ENCODE measurements around the gene RBMS1. TPM values are rescaled to one million over a fixed set of nuclear protein-coding genes. Genes with fewer than 3 reads are reported as not detected.

The RBMS1 gene
- total RNA-seq, 1 donor from 2014 or later = 148 TPM

DNA sequence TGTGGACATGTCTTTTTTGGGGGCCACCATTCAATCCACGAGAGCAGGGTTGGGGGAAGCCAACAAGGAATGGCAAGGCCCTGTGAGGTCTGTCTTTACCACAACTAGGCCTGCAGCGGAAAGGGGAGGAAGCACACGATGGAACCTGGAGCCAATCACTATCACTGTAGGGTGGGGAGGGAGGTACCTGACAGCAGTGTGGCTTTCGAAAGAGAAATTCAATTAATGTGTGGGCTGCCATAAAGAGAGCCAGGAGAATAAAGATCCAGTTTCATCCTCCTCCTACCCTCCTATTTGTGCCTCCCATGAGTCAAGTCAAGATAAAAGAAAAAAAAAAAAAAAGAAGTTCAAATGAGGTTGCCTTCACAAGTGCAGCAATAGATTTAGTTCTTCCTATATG is 18.9 kb upstream of the RBMS1 start:
- no peaks in the 10 kb centered on the region for H3K27me3 Mint-ChIP-seq (ENCODE audit: low read depth, unreplicated experiment)
- FAIRE-seq = no peak
- Histone ChIP-seq H3K4me3 (ENCODE audit: insufficient read depth, low read depth, low read length) (no peak overlapping the region), H3K9me3 (ENCODE audit: insufficient read depth, low read depth, low read length) (no peaks in the 10 kb centered on the region), H3K27ac (ENCODE audit: low read depth, low read length) (no peak overlapping the region), H3K79me2 (ENCODE audit: insufficient read depth, low read length) (no peaks in the 10 kb centered on the region), H2AFZ (ENCODE audit: low read depth, low read length) (no peak overlapping the region), H4K20me1 (ENCODE audit: insufficient read depth, low read length) (no peaks in the 10 kb centered on the region), H3K36me3 (ENCODE audit: insufficient read depth, low read length) (no peaks in the 10 kb centered on the region), H3K27me3 (ENCODE audit: insufficient read depth, low read length) (no peaks in the 10 kb centered on the region), H3K9ac (ENCODE audit: low read length) (no peak overlapping the region), H3K4me2 (ENCODE audit: low read length) (no peak overlapping the region), H3K4me1 (ENCODE audit: insufficient read depth, low read length) (no peaks in the 10 kb centered on the region)
- no peaks in the 10 kb centered on the region for H3K9me3 Mint-ChIP-seq (ENCODE audit: unreplicated experiment)
- H3K4me1 Mint-ChIP-seq (ENCODE audit: low read depth, unreplicated experiment) = peaks cover 8% of the 10 kb centered on the region
- no peak for TF ChIP-seq EZH2 (IDR thresholded peaks at IDR 0.05; ENCODE audit: insufficient read depth, low read length)
- TF ChIP-seq, protein P1, sequence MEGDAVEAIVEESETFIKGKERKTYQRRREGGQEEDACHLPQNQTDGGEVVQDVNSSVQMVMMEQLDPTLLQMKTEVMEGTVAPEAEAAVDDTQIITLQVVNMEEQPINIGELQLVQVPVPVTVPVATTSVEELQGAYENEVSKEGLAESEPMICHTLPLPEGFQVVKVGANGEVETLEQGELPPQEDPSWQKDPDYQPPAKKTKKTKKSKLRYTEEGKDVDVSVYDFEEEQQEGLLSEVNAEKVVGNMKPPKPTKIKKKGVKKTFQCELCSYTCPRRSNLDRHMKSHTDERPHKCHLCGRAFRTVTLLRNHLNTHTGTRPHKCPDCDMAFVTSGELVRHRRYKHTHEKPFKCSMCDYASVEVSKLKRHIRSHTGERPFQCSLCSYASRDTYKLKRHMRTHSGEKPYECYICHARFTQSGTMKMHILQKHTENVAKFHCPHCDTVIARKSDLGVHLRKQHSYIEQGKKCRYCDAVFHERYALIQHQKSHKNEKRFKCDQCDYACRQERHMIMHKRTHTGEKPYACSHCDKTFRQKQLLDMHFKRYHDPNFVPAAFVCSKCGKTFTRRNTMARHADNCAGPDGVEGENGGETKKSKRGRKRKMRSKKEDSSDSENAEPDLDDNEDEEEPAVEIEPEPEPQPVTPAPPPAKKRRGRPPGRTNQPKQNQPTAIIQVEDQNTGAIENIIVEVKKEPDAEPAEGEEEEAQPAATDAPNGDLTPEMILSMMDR (IDR thresholded peaks at IDR 0.05; ENCODE audit: insufficient read depth, low read depth, low read length) = no peak
- H3K4me3 Mint-ChIP-seq (ENCODE audit: unreplicated experiment) = no peak overlapping the region
- no peak for DNase-seq (ENCODE audit: low read depth)
- H3K36me3 Mint-ChIP-seq (ENCODE audit: low read depth, unreplicated experiment) = no peaks in the 10 kb centered on the region
- no peak overlapping the region for H3K27ac Mint-ChIP-seq (ENCODE audit: unreplicated experiment)

DNA sequence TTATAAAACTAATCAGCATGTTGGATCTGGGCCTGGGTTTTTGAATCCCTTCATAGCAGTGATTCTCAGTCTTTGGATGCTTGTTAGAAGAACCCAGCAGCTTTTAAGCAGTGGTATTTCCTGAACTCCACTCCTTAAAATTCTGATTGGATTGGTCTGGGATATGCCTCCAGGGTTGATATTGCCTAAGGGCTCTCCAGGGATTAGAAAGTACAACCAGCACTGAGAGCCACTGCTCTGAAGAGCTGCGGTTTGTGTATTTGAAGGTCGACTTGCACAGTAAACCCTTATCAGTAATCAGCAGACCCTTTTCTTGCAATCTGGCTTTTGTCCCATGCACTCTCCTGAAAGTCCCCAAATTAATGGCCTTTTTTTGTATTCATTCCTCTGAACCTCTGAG is 17.0 kb upstream of the RBMS1 start:
- FAIRE-seq = no peak
- H3K36me3 ChIP-seq (ENCODE audit: insufficient read depth, low read length) = no peaks in the 10 kb centered on the region
- TF ChIP-seq EZH2 (IDR thresholded peaks at IDR 0.05; ENCODE audit: insufficient read depth, low read length) = no peak
- TF ChIP-seq, protein P1 (IDR thresholded peaks at IDR 0.05; ENCODE audit: insufficient read depth, low read depth, low read length) = no peak
- no peak overlapping the region for H2AFZ ChIP-seq (ENCODE audit: low read depth, low read length)
- no peak overlapping the region for H3K4me2 ChIP-seq (ENCODE audit: low read length)
- peaks cover 3% of the 10 kb centered on the region for H3K4me1 Mint-ChIP-seq (ENCODE audit: low read depth, unreplicated experiment)
- no peak overlapping the region for H3K27ac Mint-ChIP-seq (ENCODE audit: unreplicated experiment)
- H3K27me3 Mint-ChIP-seq (ENCODE audit: low read depth, unreplicated experiment) = no peaks in the 10 kb centered on the region
- no peaks in the 10 kb centered on the region for H3K9me3 ChIP-seq (ENCODE audit: insufficient read depth, low read depth, low read length)
- H3K27me3 ChIP-seq (ENCODE audit: insufficient read depth, low read length) = no peaks in the 10 kb centered on the region
- H3K27ac ChIP-seq (ENCODE audit: low read depth, low read length) = no peak overlapping the region
- no peaks in the 10 kb centered on the region for H4K20me1 ChIP-seq (ENCODE audit: insufficient read depth, low read length)
- H3K4me3 Mint-ChIP-seq (ENCODE audit: unreplicated experiment) = no peak overlapping the region
- H3K9ac ChIP-seq (ENCODE audit: low read length) = no peak overlapping the region
- H3K36me3 Mint-ChIP-seq (ENCODE audit: low read depth, unreplicated experiment) = no peaks in the 10 kb centered on the region
- H3K4me3 ChIP-seq (ENCODE audit: insufficient read depth, low read depth, low read length) = no peak overlapping the region
- no peaks in the 10 kb centered on the region for H3K79me2 ChIP-seq (ENCODE audit: insufficient read depth, low read length)
- H3K9me3 Mint-ChIP-seq (ENCODE audit: unreplicated experiment) = no peaks in the 10 kb centered on the region
- DNase-seq (ENCODE audit: low read depth) = no peak
- H3K4me1 ChIP-seq (ENCODE audit: insufficient read depth, low read length) = no peaks in the 10 kb centered on the region

DNA sequence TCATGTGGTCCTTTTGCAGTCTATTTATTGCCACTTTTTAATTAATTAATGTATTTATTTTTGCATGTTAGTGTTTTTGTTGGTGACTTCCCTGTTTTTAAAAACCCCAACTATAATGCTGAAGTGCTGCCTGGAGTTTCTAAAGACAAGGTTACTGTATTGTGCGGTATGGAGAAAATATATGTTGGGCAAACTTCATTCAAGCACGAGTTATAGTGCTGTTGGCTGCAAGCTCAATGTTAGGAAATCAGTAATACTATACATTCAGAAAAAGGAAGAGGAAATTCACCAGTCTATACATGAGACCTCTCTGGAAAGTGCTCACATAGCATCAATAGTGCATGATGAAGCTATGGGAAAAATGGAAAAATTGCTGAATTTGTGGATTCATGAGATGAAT is 15.4 kb upstream of the RBMS1 start:
- no peaks in the 10 kb centered on the region for H3K9me3 Mint-ChIP-seq (ENCODE audit: unreplicated experiment)
- H3K27ac ChIP-seq (ENCODE audit: low read depth, low read length) = no peak overlapping the region
- H3K27ac Mint-ChIP-seq (ENCODE audit: unreplicated experiment) = no peak overlapping the region
- H3K4me1 ChIP-seq (ENCODE audit: insufficient read depth, low read length) = no peaks in the 10 kb centered on the region
- H2AFZ ChIP-seq (ENCODE audit: low read depth, low read length) = no peak overlapping the region
- TF ChIP-seq, protein P1 (IDR thresholded peaks at IDR 0.05; ENCODE audit: insufficient read depth, low read depth, low read length) = no peak
- no peak for TF ChIP-seq EZH2 (IDR thresholded peaks at IDR 0.05; ENCODE audit: insufficient read depth, low read length)
- no peak overlapping the region for H3K4me3 Mint-ChIP-seq (ENCODE audit: unreplicated experiment)
- H3K4me2 ChIP-seq (ENCODE audit: low read length) = no peak overlapping the region
- FAIRE-seq (no peak), DNase-seq (ENCODE audit: low read depth) (no peak)
- no peaks in the 10 kb centered on the region for H3K27me3 Mint-ChIP-seq (ENCODE audit: low read depth, unreplicated experiment)
- H3K36me3 Mint-ChIP-seq (ENCODE audit: low read depth, unreplicated experiment) = no peaks in the 10 kb centered on the region
- H3K4me1 Mint-ChIP-seq (ENCODE audit: low read depth, unreplicated experiment) = peaks cover 4% of the 10 kb centered on the region
- H3K27me3 ChIP-seq (ENCODE audit: insufficient read depth, low read length) = no peaks in the 10 kb centered on the region
- H3K36me3 ChIP-seq (ENCODE audit: insufficient read depth, low read length) = no peaks in the 10 kb centered on the region
- no peak overlapping the region for H3K4me3 ChIP-seq (ENCODE audit: insufficient read depth, low read depth, low read length)
- H4K20me1 ChIP-seq (ENCODE audit: insufficient read depth, low read length) = no peaks in the 10 kb centered on the region
- no peak overlapping the region for H3K9ac ChIP-seq (ENCODE audit: low read length)
- no peaks in the 10 kb centered on the region for H3K9me3 ChIP-seq (ENCODE audit: insufficient read depth, low read depth, low read length)
- H3K79me2 ChIP-seq (ENCODE audit: insufficient read depth, low read length) = no peaks in the 10 kb centered on the region
